Endothelial cell of umbilical vein (primary cell): Measurements from ENCODE around the gene NDUFS2. TPM values are rescaled to one million over a fixed set of nuclear protein-coding genes. Genes with fewer than 3 reads are reported as not detected.

Experiments used
- BruUV-seq: library from RNA; stranded (reverse); fragments of 400-500 nt; replicated peaks from 2 replicates; lab custom pipeline; 2021; lab: Mats Ljungman, UMichigan
- CTCF ChIA-PET: fragments of 300-600, 350-600 bp; sonication (Branson Sonifier 250); formaldehyde crosslinking; loops from one replicate; lab custom pipeline; 2021; ENCODE audit warnings: antibody characterized with exemption, inconsistent platforms; lab: Charles Lee
- POLR2A ChIA-PET: fragments of 300-600, 350-600 bp; sonication (Branson Sonifier 250); formaldehyde crosslinking; loops from one replicate; lab custom pipeline; 2021; ENCODE audit warnings: antibody characterized with exemption, inconsistent platforms; lab: Charles Lee
- DNase-seq: peaks from one replicate; pipeline ENCODE4 v3.0.0-alpha.2; 2011; ENCODE audit warnings: low read depth, low spot score
- FAIRE-seq: peaks from 2 replicates; lab custom pipeline; 2011; peaks lifted over from hg19 to GRCh38; lab: Jason Lieb, UNC
- H2AFZ ChIP-seq: 2 replicates; pipeline ENCODE4 v1.6.0; 2012; ENCODE audit warnings: low read depth, low read length, control low read depth, inconsistent platforms
- H3K27ac ChIP-seq: 2 replicates; pipeline ENCODE4 v1.5.1; 2011; ENCODE audit warnings: low read depth, mild to moderate bottlenecking, control low read depth, low read length, moderate library complexity; ENCODE audit not compliant: insufficient read depth
- H3K27me3 ChIP-seq, 2 experiments: 2 replicates each; pipeline versions ENCODE4 v1.6.0 to v1.6.1; 2011; ENCODE audit warnings: low read length in 2 of 2, mixed read lengths in 1 of 2; ENCODE audit not compliant: control insufficient read depth in 2 of 2, insufficient read depth in 2 of 2
- H3K36me3 ChIP-seq, 2 experiments: 2 replicates in 1 of 2; 3 replicates in 1 of 2; pipeline ENCODE4 v1.5.1; 2011; ENCODE audit warnings: low read length in 2 of 2, mild to moderate bottlenecking in 1 of 2, moderate library complexity in 1 of 2; ENCODE audit not compliant: control insufficient read depth in 2 of 2, insufficient read depth in 2 of 2; ENCODE audit errors: extremely low read depth in 1 of 2
- H3K4me1 ChIP-seq: 3 replicates; pipeline ENCODE4 v1.5.1; 2011; ENCODE audit warnings: mild to moderate bottlenecking, low read length; ENCODE audit not compliant: control insufficient read depth, insufficient read depth; ENCODE audit errors: extremely low read depth
- H3K4me2 ChIP-seq: 2 replicates; pipeline ENCODE4 v1.6.1; 2011; ENCODE audit warnings: low read length, control low read depth, mixed read lengths; ENCODE audit not compliant: insufficient read depth
- H3K4me3 ChIP-seq, 3 experiments: fragments of 200-600 bp in 1 of 3; sonication (generic), shearing (Covaris generic) in 1 of 3; replicated peaks in 1 of 3; 2 replicates each; pipeline ENCODE4 v1.5.1; 2011 to 2016; ENCODE audit warnings: control low read depth in 3 of 3, low read length in 3 of 3, mild to moderate bottlenecking in 2 of 3, inconsistent platforms in 1 of 3, low read depth in 1 of 3, moderate library complexity in 1 of 3; ENCODE audit not compliant: insufficient read depth in 1 of 3
- H3K79me2 ChIP-seq: 2 replicates; pipeline ENCODE4 v1.6.0; 2012; ENCODE audit warnings: low read length, inconsistent platforms; ENCODE audit not compliant: control insufficient read depth, insufficient read depth
- H3K9ac ChIP-seq: replicated peaks from 2 replicates; pipeline ENCODE3; 2011; ENCODE audit warnings: low read length, control low read depth; ENCODE audit not compliant: insufficient read depth; ENCODE audit errors: extremely low read depth
- H3K9me1 ChIP-seq: replicated peaks from 3 replicates; pipeline ENCODE4 v1.6.0; 2011; ENCODE audit warnings: mild to moderate bottlenecking, low read length; ENCODE audit not compliant: control insufficient read depth, insufficient read depth; ENCODE audit errors: extremely low read depth
- H3K9me3 ChIP-seq: replicated peaks from 2 replicates; pipeline ENCODE4 v1.5.1; 2012; ENCODE audit warnings: low read length, inconsistent platforms; ENCODE audit not compliant: control insufficient read depth, insufficient read depth
- H4K20me1 ChIP-seq: replicated peaks from 2 replicates; pipeline ENCODE3; 2011; ENCODE audit warnings: mild to moderate bottlenecking, low read length; ENCODE audit not compliant: control insufficient read depth, insufficient read depth; ENCODE audit errors: extremely low read depth
- CTCF ChIP-seq, 2 donors: IDR thresholded peaks; 1 replicate in 1 of 2; 2 replicates in 1 of 2; pipeline ENCODE4 v1.5.1; 2011; ENCODE audit warnings: low read length in 2 of 2, mild to moderate bottlenecking in 2 of 2, moderate library complexity in 2 of 2, control low read depth in 1 of 2, inconsistent platforms in 1 of 2, low read depth in 1 of 2; ENCODE audit not compliant: insufficient read depth in 1 of 2; ENCODE audit errors: extremely low read depth in 1 of 2
- EZH2 ChIP-seq: IDR thresholded peaks from 2 replicates; pipeline ENCODE4 v1.6.1; 2012; ENCODE audit warnings: borderline replicate concordance, low read depth, mild to moderate bottlenecking, moderate library complexity, low read length, inconsistent platforms; ENCODE audit not compliant: severe bottlenecking
- JUN ChIP-seq: IDR thresholded peaks from 2 replicates; pipeline ENCODE4 v1.6.1; 2011; ENCODE audit warnings: borderline replicate concordance, low read depth; ENCODE audit not compliant: insufficient read length, insufficient read depth
- MYC ChIP-seq: IDR thresholded peaks from one replicate; pipeline ENCODE4 v1.6.1; 2011; ENCODE audit warnings: mild to moderate bottlenecking, low read depth, low read length
- POLR2AphosphoS5 ChIP-seq: IDR thresholded peaks from 2 replicates; pipeline ENCODE4 v1.6.1; 2012; ENCODE audit warnings: low read depth, mild to moderate bottlenecking, control low read depth, low read length, moderate library complexity; ENCODE audit not compliant: insufficient read depth
- dilution Hi-C: fragments of 300-500 bp; cut with MboI; formaldehyde crosslinking; loops from one replicate; pipeline ENCODE4 v1.15.0; 2019; ENCODE audit warnings: low sequenced_read_pairs; ENCODE audit not compliant: extremely low pct_ligation_motif_present
- intact Hi-C: fragments of 100-400 bp; cut with micrococcal nuclease; formaldehyde crosslinking; loops from one replicate; pipeline ENCODE4 v1.10.0; 2022
- polyA plus RNA-seq, 4 experiments: library from polyadenylated mRNA; depleted of rRNA in 3 of 4; stranded (reverse) in 3 of 4; unstranded in 1 of 4; fragments of >200 nt; gene quantifications; 2 replicates each; pipeline versions ENCODE4 v1.2.1 to v1.2.3, GENCODE V29; 2011 to 2012; ENCODE audit warnings: missing spikeins in 1 of 4
- total RNA-seq: library from RNA; stranded (reverse); gene quantifications from 2 replicates; pipeline ENCODE4 v1.2.3, GENCODE V29; 2021
- TF ChIP-seq, protein P1 (sequence below): IDR thresholded peaks from 2 replicates; pipeline ENCODE4 v1.6.1; 2011; ENCODE audit not compliant: insufficient read depth, insufficient read length

Gene NDUFS2
- total and polyA plus RNA-seq, 2 donors (not counting 3 experiments of a cell fraction or from before 2014, with no cell fraction given) = 95.1 to 130 TPM

- H3K27me3 ChIP-seq = no peaks in the 10 kb centered on the region
- H3K9ac ChIP-seq = peak overlapping the region; percentile 71
- H3K4me1 ChIP-seq = peaks cover 11% of the 10 kb centered on the region
- peak overlapping the region; percentile 75 for H2AFZ ChIP-seq
- H3K4me2 ChIP-seq = peak overlapping the region; percentile 79
- FAIRE-seq (no peak), DNase-seq (no peak)
- no TSS peak for BruUV-seq
- H3K9me3 ChIP-seq = no peaks in the 10 kb centered on the region
- peaks cover 8% of the 10 kb centered on the region for H3K79me2 ChIP-seq
- H3K27ac ChIP-seq = peak overlapping the region; percentile 12
- H4K20me1 ChIP-seq = no peaks in the 10 kb centered on the region
- dilution Hi-C loops = no loop called here
- H3K4me3 ChIP-seq = peak overlapping the region; percentile 38 to 60 (median 57)
- intact Hi-C loops = loop anchor here (1.0 kb wide), 1 partner anchor 10 kb away; the partner anchor contains the start of gene PPOX
- H3K9me1 ChIP-seq = no peaks in the 10 kb centered on the region
- H3K36me3 ChIP-seq = peaks cover 3 to 8% of the 10 kb centered on the region in 2 experiments
- POLR2A ChIA-PET = interaction anchor here (1.0 to 1.1 kb wide), 2 partner anchors 11 to 25 kb away, joined by 3 to 4 read pairs; partner anchors contain the start of gene NDUFS2
- CTCF ChIA-PET = interaction anchor here (1.0 to 2.5 kb wide), 4 partner anchors 9 to 198 kb away, joined by 3 to 10 read pairs (median 4); partner anchors contain the start of genes PPOX and TOMM40L
- TF ChIP-seq MYC (no peak), JUN (no peak), EZH2 (no peak), CTCF (IDR thresholded peaks at IDR 0.05; ENCODE audit: extremely low read depth in 1 of 2, insufficient read depth in 1 of 2, low read depth in 1 of 2, low read length in 2 of 2) (no peak), POLR2AphosphoS5 (no peak)
- TF ChIP-seq, protein P1, sequence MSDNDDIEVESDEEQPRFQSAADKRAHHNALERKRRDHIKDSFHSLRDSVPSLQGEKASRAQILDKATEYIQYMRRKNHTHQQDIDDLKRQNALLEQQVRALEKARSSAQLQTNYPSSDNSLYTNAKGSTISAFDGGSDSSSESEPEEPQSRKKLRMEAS = no peak
Observed at GRCh38 chr1:161176468-161177111, 25.6 kb upstream of the NDUFS2 start.
